GM10847 (cell line): ENCODE results near the gene CLEC4E.

Experiments used
- POLR2A ChIP-seq: IDR thresholded peaks from 2 replicates; pipeline ENCODE4 v1.6.1; 2011; ENCODE audit not compliant: insufficient read length; ENCODE audit errors: extremely low read depth

CLEC4E gene

DNA sequence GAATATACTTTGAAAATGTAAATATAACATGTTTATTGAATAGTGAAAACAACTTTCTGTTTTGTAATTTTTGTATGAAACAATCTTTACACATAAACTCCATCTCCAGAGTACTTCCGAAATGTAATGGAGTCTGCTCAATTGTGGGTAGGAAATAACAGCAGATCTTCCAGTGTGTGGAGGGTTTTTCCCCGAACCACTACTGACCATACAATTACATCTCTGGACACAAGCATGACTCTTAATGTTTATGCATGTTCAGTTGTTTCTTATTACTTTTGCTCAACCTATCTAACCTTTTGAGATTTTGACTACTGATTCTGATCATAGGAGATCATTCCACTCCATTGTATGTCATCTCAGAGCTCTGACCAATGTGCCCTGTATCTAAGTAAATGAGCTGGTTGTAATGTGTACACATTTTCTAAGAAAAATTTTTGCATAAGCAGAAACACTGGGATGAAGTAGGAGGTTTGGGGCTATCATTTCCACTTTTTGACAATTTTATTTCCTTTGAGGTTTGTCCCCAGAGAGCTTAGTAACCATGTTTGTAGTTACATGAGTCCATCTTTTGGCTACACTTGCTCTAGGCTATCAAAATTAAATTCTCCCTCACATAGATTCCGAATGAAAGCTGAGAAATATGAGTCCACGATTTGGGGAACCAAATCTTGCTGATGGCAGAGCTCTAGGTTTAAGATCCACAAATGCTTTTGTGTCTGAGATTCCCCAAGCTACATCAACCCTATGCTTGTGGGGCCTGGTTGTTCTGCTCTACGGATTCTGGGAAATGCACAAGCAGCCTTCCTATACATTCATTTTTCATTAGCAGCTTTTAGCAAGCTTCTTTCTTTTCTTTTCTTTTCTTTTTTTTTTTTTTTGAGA lies 48.8 kb downstream of the CLEC4E start:
- TF ChIP-seq POLR2A, result no peak
